K562 (cell line): ENCODE data around the gene TANK. TPM values are rescaled to one million over a fixed set of nuclear protein-coding genes. Genes with fewer than 3 reads are reported as not detected.

Source experiments
- ATAC-seq: fragments of 200-7000 bp; cut with Tn5 transposase; 3 replicates; pipeline ENCODE4 v1.9.1; 2020; ENCODE audit warnings: moderate library complexity
- BruUV-seq: library from RNA; stranded (reverse); fragments of 400-500 nt; replicated peaks from 2 replicates; lab custom pipeline; 2021; lab: Mats Ljungman, UMichigan
- CTCF ChIA-PET: fragments of 300-600 bp; formaldehyde crosslinking; extraction: SDS; loops from one replicate; lab custom pipeline; 2021; ENCODE audit warnings: low intra/inter-chr PET ratio; lab: Yijun Ruan, JAX
- POLR2A ChIA-PET: fragments of 300-600, 350-650 bp; sonication (Branson Sonifier 250); formaldehyde crosslinking; extraction: SDS; loops from one replicate; lab custom pipeline; 2021; ENCODE audit warnings: antibody characterized with exemption, inconsistent platforms; lab: Yijun Ruan, JAX
- DNase-seq, 4 experiments: peaks; one replicate each; pipeline versions ENCODE4 v3.0.0 to v3.0.0-alpha.2; 2011 to 2018; ENCODE audit warnings: low spot score in 3 of 4, mixed read lengths in 3 of 4; ENCODE audit errors: extremely low read depth in 1 of 4
- FAIRE-seq: peaks from 2 replicates; lab custom pipeline; 2011; peaks lifted over from hg19 to GRCh38; lab: Jason Lieb, UNC
- H2AFZ ChIP-seq: 2 replicates; pipeline ENCODE4 v1.6.0; 2011; ENCODE audit warnings: low read depth, low read length, control low read depth, inconsistent platforms
- H3K27ac ChIP-seq: fragments of 200-600 bp; 3 replicates; pipeline ENCODE4 v1.8.0; 2011; ENCODE audit warnings: low read depth, mild to moderate bottlenecking, control low read depth, inconsistent platforms, low read length, moderate library complexity, mixed read lengths; ENCODE audit errors: extremely low read depth
- H3K27me3 ChIP-seq, 2 experiments: fragments of 300-600 bp in 1 of 2; 2 replicates in 1 of 2; 3 replicates in 1 of 2; pipeline versions ENCODE4 v1.6.0 to v1.8.0; 2011; ENCODE audit warnings: inconsistent platforms in 2 of 2, low read length in 2 of 2, mild to moderate bottlenecking in 1 of 2, mixed read lengths in 1 of 2, moderate library complexity in 1 of 2; ENCODE audit not compliant: control insufficient read depth in 2 of 2, insufficient read depth in 2 of 2
- H3K36me3 ChIP-seq: fragments of 300-600 bp; 3 replicates; pipeline ENCODE4 v1.8.0; 2011; ENCODE audit warnings: mild to moderate bottlenecking, low read length, inconsistent platforms; ENCODE audit not compliant: control insufficient read depth, insufficient read depth
- H3K4me1 ChIP-seq, 2 experiments: fragments of 200-600 bp in 1 of 2; replicated peaks in 1 of 2; 2 replicates in 1 of 2; 3 replicates in 1 of 2; pipeline versions ENCODE4 v1.5.1 to v1.8.0; 2011; ENCODE audit warnings: inconsistent platforms in 2 of 2, low read length in 2 of 2, mild to moderate bottlenecking in 1 of 2, mixed read lengths in 1 of 2, moderate library complexity in 1 of 2; ENCODE audit not compliant: control insufficient read depth in 2 of 2, insufficient read depth in 2 of 2
- H3K4me2 ChIP-seq: 2 replicates; pipeline ENCODE4 v1.6.1; 2011; ENCODE audit warnings: low read length, control low read depth, inconsistent platforms, mixed read lengths; ENCODE audit not compliant: insufficient read depth
- H3K4me3 ChIP-seq: fragments of 200-600 bp; sonication (generic), shearing (Covaris generic); 2 replicates; pipeline ENCODE4 v1.5.1; 2016; ENCODE audit warnings: control low read depth, inconsistent platforms
- H3K79me2 ChIP-seq: fragments of 200-600 bp; 3 replicates; pipeline ENCODE4 v1.8.0; 2011; ENCODE audit warnings: low read length, inconsistent platforms; ENCODE audit not compliant: control insufficient read depth, insufficient read depth
- H3K9ac ChIP-seq, 2 experiments: 2 replicates each; pipeline versions ENCODE4 v1.6.0 to v1.6.1; 2011; ENCODE audit warnings: low read depth in 2 of 2, low read length in 2 of 2, control low read depth in 1 of 2, inconsistent platforms in 1 of 2, mild to moderate bottlenecking in 1 of 2, mixed read lengths in 1 of 2; ENCODE audit not compliant: insufficient read depth in 1 of 2
- H3K9me1 ChIP-seq: one replicate; pipeline ENCODE4 v1.6.0; 2011; ENCODE audit warnings: inconsistent platforms, mild to moderate bottlenecking, low read length, moderate library complexity; ENCODE audit not compliant: control insufficient read depth, insufficient read depth
- H3K9me3 ChIP-seq: replicated peaks from 2 replicates; pipeline ENCODE4 v1.5.1; 2011; ENCODE audit warnings: low read depth, low read length, inconsistent platforms; ENCODE audit not compliant: control insufficient read depth, insufficient read depth
- H4K20me1 ChIP-seq: replicated peaks from 2 replicates; pipeline ENCODE4 v1.6.1; 2011; ENCODE audit warnings: low read length, inconsistent platforms, mixed read lengths; ENCODE audit not compliant: control insufficient read depth, insufficient read depth
- ATF7 ChIP-seq: fragments of 450-650 bp; IDR thresholded peaks from 2 replicates; pipeline ENCODE4 v1.7.1; 2014; ENCODE audit warnings: mild to moderate bottlenecking, moderate library complexity
- BRD4 ChIP-seq: fragments of 200-600 bp; sonication (generic); IDR thresholded peaks from 2 replicates; pipeline ENCODE4 v1.6.1; 2017; ENCODE audit warnings: inconsistent platforms
- EHMT2 ChIP-seq: fragments of 450-650 bp; IDR thresholded peaks from 2 replicates; pipeline ENCODE4 v1.6.1; 2018; ENCODE audit warnings: antibody characterized with exemption
- HNRNPLL ChIP-seq: fragments of 200-400 bp; formaldehyde crosslinking; IDR thresholded peaks from 2 replicates; pipeline ENCODE4 v1.6.1; 2017; ENCODE audit warnings: low read length, low read depth, mild to moderate bottlenecking; ENCODE audit not compliant: poor library complexity, severe bottlenecking
- MIER1 ChIP-seq: fragments of 450-650 bp; IDR thresholded peaks from 2 replicates; pipeline ENCODE4 v1.6.1; 2016; ENCODE audit warnings: antibody characterized with exemption, mild to moderate bottlenecking, low read depth
- MYBL2 ChIP-seq, 2 experiments: fragments of 450-650 bp in 1 of 2; sonication (generic) in 1 of 2; formaldehyde crosslinking in 1 of 2; IDR thresholded peaks; 2 replicates each; pipeline versions ENCODE4 v1.6.1 to v1.8.1; 2017 to 2022; ENCODE audit warnings: borderline replicate concordance in 1 of 2, inconsistent platforms in 1 of 2, low read depth in 1 of 2, mild to moderate bottlenecking in 1 of 2, missing genetic modification reagents in 1 of 2, moderate library complexity in 1 of 2
- MYC ChIP-seq, 2 experiments: fragments of 250-450 bp in 1 of 2; sonication (Bioruptor Pico) in 1 of 2; IDR thresholded peaks; 2 replicates each; pipeline versions ENCODE4 v1.5.1 to v1.6.1; 2012 to 2021; ENCODE audit warnings: low read depth in 2 of 2, borderline replicate concordance in 1 of 2, improper control_type of control experiment in 1 of 2, low read length in 1 of 2, mild to moderate bottlenecking in 1 of 2, moderate library complexity in 1 of 2
- NR3C1 ChIP-seq: sonication (generic); formaldehyde crosslinking; IDR thresholded peaks from 2 replicates; pipeline ENCODE4 v1.8.1; 2022; ENCODE audit warnings: missing genetic modification reagents
- SMARCB1 ChIP-seq: IDR thresholded peaks from 2 replicates; pipeline ENCODE4 v1.6.1; 2011; ENCODE audit warnings: improper control_type of control experiment, low read depth; ENCODE audit not compliant: insufficient read length
- XRCC4 ChIP-seq: IDR thresholded peaks from one replicate; pipeline ENCODE4 v1.6.1; 2011; ENCODE audit not compliant: insufficient read depth, insufficient read length; ENCODE audit errors: extremely low read depth
- ZFP30 ChIP-seq: fragments of 250-450 bp; sonication (Bioruptor Pico); IDR thresholded peaks from 2 replicates; pipeline ENCODE4 v1.8.0; 2022; ENCODE audit warnings: moderate library complexity, mild to moderate bottlenecking, inconsistent platforms, borderline replicate concordance
- ZNF77 ChIP-seq: fragments of 250-450 bp; sonication (Bioruptor Pico); IDR thresholded peaks from 2 replicates; pipeline ENCODE4 v1.5.0; 2020
- WGBS: fragments of 100-300 bp; shearing (Covaris generic); methylation state at CpG from one replicate; pipeline ENCODE4 v1.1.6; 2016; ENCODE audit warnings: low coverage, mixed read lengths; ENCODE audit not compliant: insufficient coverage; ENCODE audit errors: missing lambda C conversion rate; 5-methylcytosine and 5-hydroxymethylcytosine counted together
- in situ Hi-C: fragments of 300-500 bp; cut with MboI; formaldehyde crosslinking; loops from 4 replicates; pipeline ENCODE4 v1.15.0; 2018; ENCODE audit warnings: inconsistent platforms, mixed read lengths
- intact Hi-C: fragments of 100-400 bp; cut with micrococcal nuclease; formaldehyde crosslinking; loops from 2 replicates; pipeline ENCODE4 v1.14.2; 2022
- polyA plus RNA-seq, 8 experiments: library from polyadenylated mRNA; depleted of rRNA in 4 of 8; stranded (reverse) in 5 of 8; unstranded in 3 of 8; fragments of >200 nt; fragmentation: Nextera tagmentation in 2 of 8; fragmentation: Illumina TruSeq in 1 of 8; extraction: Ambion mirVana in 2 of 8; extraction: Trizol in 1 of 8; gene quantifications; 2 replicates each; pipeline versions ENCODE4 v1.2.1 to v1.2.3, GENCODE V29; 2011 to 2014; ENCODE audit warnings: inconsistent platforms in 1 of 8, missing spikeins in 1 of 8
- total RNA-seq, 7 experiments: library from RNA; depleted of rRNA in 6 of 7; stranded (reverse); fragments of >200 nt in 6 of 7; fragmentation: Illumina TruSeq in 2 of 7; extraction: Trizol in 2 of 7; gene quantifications; 2 replicates each; pipeline versions ENCODE4 v1.2.1 to v1.2.3, GENCODE V29; 2011 to 2021; ENCODE audit warnings: low replicate concordance in 1 of 7
- TF ChIP-seq, protein P1 (sequence below), 2 experiments: fragments of 450-650 bp in 1 of 2; sonication (generic) in 1 of 2; formaldehyde crosslinking; conservative IDR thresholded peaks; 2 replicates each; pipeline versions ENCODE4 v1.4.0 to v1.8.1; 2020 to 2022; ENCODE audit warnings: mild to moderate bottlenecking in 1 of 2, missing genetic modification reagents in 1 of 2
- TF ChIP-seq, protein P2 (sequence below): fragments of 450-650 bp; IDR thresholded peaks from 2 replicates; pipeline ENCODE4 v1.6.1; 2017; ENCODE audit warnings: mild to moderate bottlenecking, moderate library complexity
- TF ChIP-seq, protein P3 (sequence below), 2 experiments: fragments of 450-650 bp in 1 of 2; IDR thresholded peaks; 2 replicates each; pipeline ENCODE4 v1.6.1; 2011 to 2017; ENCODE audit warnings: low read depth in 2 of 2, antibody characterized with exemption in 1 of 2, borderline replicate concordance in 1 of 2, low read length in 1 of 2, mild to moderate bottlenecking in 1 of 2, mixed read lengths in 1 of 2; ENCODE audit not compliant: control insufficient read depth in 1 of 2

Gene TANK
- total and polyA plus RNA-seq, 9 of the 15 experiments (the other 6 are each of a cell fraction or from before 2014, with no cell fraction given) = 43.0 to 91.5 (median 54.4) TPM

DNA sequence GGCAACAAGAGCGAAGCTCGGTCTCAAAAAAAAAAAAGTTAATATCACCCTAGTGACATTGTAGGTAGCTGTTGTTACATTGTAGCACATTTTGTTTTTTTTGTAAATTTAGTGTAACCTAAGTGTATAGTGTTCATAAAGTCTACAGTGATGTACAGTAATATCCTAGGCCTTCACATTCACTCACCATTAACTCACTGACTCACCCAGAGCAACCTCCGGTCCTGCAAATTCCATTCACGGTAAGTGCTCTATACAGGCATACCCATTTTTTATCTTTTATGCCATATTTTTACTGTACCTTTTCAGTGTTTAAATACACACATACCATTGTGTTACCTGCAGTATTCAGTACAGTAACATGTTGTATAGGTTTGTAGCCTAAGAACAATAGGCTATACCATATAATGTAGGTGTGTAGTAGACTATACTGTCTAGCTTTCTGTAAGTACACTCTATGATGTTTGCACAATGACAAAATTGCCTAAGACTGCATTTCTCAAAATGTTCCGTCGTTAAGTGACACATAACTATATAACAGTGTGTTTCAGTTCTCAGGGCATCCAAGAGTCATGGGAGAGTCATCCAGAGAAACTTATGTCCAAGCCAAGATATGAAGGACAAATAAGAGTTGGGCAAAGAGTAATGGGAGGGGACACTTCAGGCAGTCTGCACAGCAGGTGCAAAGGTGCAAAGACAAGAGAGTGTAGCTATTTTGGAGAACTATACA, 68.4 kb downstream of the TANK start:
- Histone ChIP-seq H3K79me2 (no peaks in the 10 kb centered on the region), H3K9me1 (no peaks in the 10 kb centered on the region), H4K20me1 (no peaks in the 10 kb centered on the region), H3K4me2 (no peak overlapping the region), H3K9me3 (no peaks in the 10 kb centered on the region), H3K36me3 (peaks cover 72% of the 10 kb centered on the region; the same call in 2 of the 3 replicates), H3K4me1 (no peaks in the 10 kb centered on the region), H3K9ac (no peak overlapping the region), H3K27me3 (no peaks in the 10 kb centered on the region), H3K4me3 (no peak overlapping the region), H2AFZ (no peak overlapping the region), H3K27ac (no peak overlapping the region)
- no peak for FAIRE-seq
- ChIA-PET CTCF (no interaction called here), POLR2A (no interaction called here)
- in situ Hi-C loops (no loop called here), intact Hi-C loops (no loop called here)
- no peak for ATAC-seq
- no peak for DNase-seq
- no TSS peak for BruUV-seq
- WGBS = 95% methylated on average over 6 of the region's 6 CpGs
- TF ChIP-seq MIER1 = no peak
- TF ChIP-seq EHMT2 = no peak
- TF ChIP-seq NR3C1 (CRISPR knock-in tag) = no peak
- TF ChIP-seq ATF7 = no peak
- TF ChIP-seq MYC (IDR thresholded peaks at IDR 0.05; ENCODE audit: low read depth, low read length) = no peak
- TF ChIP-seq MYC (CRISPR knock-in tag; IDR thresholded peaks at IDR 0.05; ENCODE audit: borderline replicate concordance, low read depth) = no peak
- no peak for TF ChIP-seq SMARCB1
- no peak for TF ChIP-seq MYBL2 (IDR thresholded peaks at IDR 0.05; ENCODE audit: low read depth)
- TF ChIP-seq MYBL2 (CRISPR knock-in tag; IDR thresholded peaks at IDR 0.05; ENCODE audit: borderline replicate concordance) = no peak
- TF ChIP-seq BRD4 = no peak
- TF ChIP-seq, protein P1, sequence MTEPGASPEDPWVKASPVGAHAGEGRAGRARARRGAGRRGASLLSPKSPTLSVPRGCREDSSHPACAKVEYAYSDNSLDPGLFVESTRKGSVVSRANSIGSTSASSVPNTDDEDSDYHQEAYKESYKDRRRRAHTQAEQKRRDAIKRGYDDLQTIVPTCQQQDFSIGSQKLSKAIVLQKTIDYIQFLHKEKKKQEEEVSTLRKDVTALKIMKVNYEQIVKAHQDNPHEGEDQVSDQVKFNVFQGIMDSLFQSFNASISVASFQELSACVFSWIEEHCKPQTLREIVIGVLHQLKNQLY (CRISPR knock-in tag; conservative IDR thresholded peaks at IDR 0.05) = no peak
- TF ChIP-seq ZNF77 (CRISPR knock-in tag) = no peak
- TF ChIP-seq XRCC4 = no peak
- no peak for TF ChIP-seq HNRNPLL
- TF ChIP-seq ZFP30 (CRISPR knock-in tag) = no peak
- TF ChIP-seq, protein P2, sequence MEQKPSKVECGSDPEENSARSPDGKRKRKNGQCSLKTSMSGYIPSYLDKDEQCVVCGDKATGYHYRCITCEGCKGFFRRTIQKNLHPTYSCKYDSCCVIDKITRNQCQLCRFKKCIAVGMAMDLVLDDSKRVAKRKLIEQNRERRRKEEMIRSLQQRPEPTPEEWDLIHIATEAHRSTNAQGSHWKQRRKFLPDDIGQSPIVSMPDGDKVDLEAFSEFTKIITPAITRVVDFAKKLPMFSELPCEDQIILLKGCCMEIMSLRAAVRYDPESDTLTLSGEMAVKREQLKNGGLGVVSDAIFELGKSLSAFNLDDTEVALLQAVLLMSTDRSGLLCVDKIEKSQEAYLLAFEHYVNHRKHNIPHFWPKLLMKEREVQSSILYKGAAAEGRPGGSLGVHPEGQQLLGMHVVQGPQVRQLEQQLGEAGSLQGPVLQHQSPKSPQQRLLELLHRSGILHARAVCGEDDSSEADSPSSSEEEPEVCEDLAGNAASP = no peak
- TF ChIP-seq, protein P3, sequence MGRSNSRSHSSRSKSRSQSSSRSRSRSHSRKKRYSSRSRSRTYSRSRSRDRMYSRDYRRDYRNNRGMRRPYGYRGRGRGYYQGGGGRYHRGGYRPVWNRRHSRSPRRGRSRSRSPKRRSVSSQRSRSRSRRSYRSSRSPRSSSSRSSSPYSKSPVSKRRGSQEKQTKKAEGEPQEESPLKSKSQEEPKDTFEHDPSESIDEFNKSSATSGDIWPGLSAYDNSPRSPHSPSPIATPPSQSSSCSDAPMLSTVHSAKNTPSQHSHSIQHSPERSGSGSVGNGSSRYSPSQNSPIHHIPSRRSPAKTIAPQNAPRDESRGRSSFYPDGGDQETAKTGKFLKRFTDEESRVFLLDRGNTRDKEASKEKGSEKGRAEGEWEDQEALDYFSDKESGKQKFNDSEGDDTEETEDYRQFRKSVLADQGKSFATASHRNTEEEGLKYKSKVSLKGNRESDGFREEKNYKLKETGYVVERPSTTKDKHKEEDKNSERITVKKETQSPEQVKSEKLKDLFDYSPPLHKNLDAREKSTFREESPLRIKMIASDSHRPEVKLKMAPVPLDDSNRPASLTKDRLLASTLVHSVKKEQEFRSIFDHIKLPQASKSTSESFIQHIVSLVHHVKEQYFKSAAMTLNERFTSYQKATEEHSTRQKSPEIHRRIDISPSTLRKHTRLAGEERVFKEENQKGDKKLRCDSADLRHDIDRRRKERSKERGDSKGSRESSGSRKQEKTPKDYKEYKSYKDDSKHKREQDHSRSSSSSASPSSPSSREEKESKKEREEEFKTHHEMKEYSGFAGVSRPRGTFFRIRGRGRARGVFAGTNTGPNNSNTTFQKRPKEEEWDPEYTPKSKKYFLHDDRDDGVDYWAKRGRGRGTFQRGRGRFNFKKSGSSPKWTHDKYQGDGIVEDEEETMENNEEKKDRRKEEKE (IDR thresholded peaks at IDR 0.05; ENCODE audit: borderline replicate concordance in 1 of 2, control insufficient read depth in 1 of 2, low read depth in 2 of 2, low read length in 1 of 2) = no peak
